Gastroesophageal sphincter (tissue), 3 donors: Measurements from ENCODE around the gene FRMPD1.

Source experiments
- CTCF ChIP-seq, 4 experiments: fragments of 200-600 bp in 2 of 4; fragments of 450-650 bp in 2 of 4; sonication (generic) in 1 of 4; IDR thresholded peaks; one replicate each; pipeline ENCODE4 v1.5.1; 2017 to 2019; ENCODE audit warnings: antibody characterized with exemption in 4 of 4, mild to moderate bottlenecking in 2 of 4, moderate library complexity in 2 of 4
- EP300 ChIP-seq: sonication (generic); formaldehyde crosslinking; IDR thresholded peaks from one replicate; pipeline ENCODE4 v1.6.1; 2017; ENCODE audit warnings: antibody characterized with exemption, mild to moderate bottlenecking

GRCh38 chr9:37643214-37643613 is 7.5 kb upstream of the FRMPD1 start:
- no peak for TF ChIP-seq CTCF (IDR thresholded peaks at IDR 0.05)
- no peak for TF ChIP-seq EP300
